Transverse colon (tissue), 4 donors: ENCODE data around the gene SYCE1.

Source experiments
- CTCF ChIP-seq, 5 experiments: fragments of 200-600 bp in 3 of 5; fragments of 450-650 bp in 2 of 5; sonication (generic) in 3 of 5; IDR thresholded peaks; 1 replicate in 2 of 5; 2 replicates in 3 of 5; pipeline ENCODE4 v1.5.1; 2016 to 2017; ENCODE audit warnings: antibody characterized with exemption in 5 of 5, inconsistent platforms in 3 of 5, mild to moderate bottlenecking in 2 of 5, moderate library complexity in 1 of 5
- POLR2A ChIP-seq: fragments of 450-650 bp; IDR thresholded peaks from one replicate; pipeline ENCODE4 v1.6.1; 2016; ENCODE audit warnings: antibody characterized with exemption, mild to moderate bottlenecking, moderate library complexity
- POLR2AphosphoS5 ChIP-seq, 3 donors: sonication (generic); formaldehyde crosslinking; IDR thresholded peaks; one replicate each; pipeline ENCODE4 v1.6.1; 2016; ENCODE audit warnings: antibody characterized with exemption in 3 of 3

GRCh38 chr10:133600657-133601056 lies 35.3 kb upstream of the SYCE1 start:
- TF ChIP-seq CTCF (IDR thresholded peaks at IDR 0.05) = no peak
- no peak for TF ChIP-seq POLR2AphosphoS5 (IDR thresholded peaks at IDR 0.05)
- TF ChIP-seq POLR2A = no peak
